Stimulated activated CD8-positive, alpha-beta memory T cell treated with anti-CD3 and anti-CD28 coated beads, Interleukin-4, amount 100 ng/mL, for 1 hour (primary cell): ENCODE results near the gene RAPGEF2.

Source experiments
- DNase-seq, 2 donors: peaks; one replicate each; pipeline ENCODE4 v3.0.0-alpha.2; 2020; ENCODE audit warnings: low read depth in 2 of 2, low spot score in 1 of 2

RAPGEF2 gene

GRCh38 chr4:159273841-159274240 is 171.0 kb downstream of the RAPGEF2 start:
- no peak for DNase-seq

- no peak for DNase-seq
These were observed 175.5 kb downstream of the RAPGEF2 start for GRCh38 chr4:159278399-159278798.

DNA sequence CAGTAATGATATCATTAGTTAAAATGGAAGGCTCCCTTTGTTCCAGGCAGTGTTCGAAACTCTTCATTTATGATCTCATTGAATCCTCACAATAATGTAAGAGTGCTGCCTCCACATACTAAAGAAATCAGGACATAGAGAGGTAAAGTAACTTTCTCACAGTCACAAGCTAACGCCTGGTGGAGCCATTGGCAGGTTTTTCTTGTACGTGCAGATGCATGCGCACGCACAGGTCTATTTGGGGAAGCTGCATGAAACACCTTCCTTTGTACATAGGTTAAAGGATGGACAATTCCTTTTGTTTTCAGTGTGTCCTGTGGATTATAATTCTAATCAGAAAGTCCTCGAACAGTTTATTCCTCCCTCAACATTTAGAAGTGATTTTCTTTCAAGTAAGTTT is 176.2 kb downstream of the RAPGEF2 start:
- no peak for DNase-seq

DNA sequence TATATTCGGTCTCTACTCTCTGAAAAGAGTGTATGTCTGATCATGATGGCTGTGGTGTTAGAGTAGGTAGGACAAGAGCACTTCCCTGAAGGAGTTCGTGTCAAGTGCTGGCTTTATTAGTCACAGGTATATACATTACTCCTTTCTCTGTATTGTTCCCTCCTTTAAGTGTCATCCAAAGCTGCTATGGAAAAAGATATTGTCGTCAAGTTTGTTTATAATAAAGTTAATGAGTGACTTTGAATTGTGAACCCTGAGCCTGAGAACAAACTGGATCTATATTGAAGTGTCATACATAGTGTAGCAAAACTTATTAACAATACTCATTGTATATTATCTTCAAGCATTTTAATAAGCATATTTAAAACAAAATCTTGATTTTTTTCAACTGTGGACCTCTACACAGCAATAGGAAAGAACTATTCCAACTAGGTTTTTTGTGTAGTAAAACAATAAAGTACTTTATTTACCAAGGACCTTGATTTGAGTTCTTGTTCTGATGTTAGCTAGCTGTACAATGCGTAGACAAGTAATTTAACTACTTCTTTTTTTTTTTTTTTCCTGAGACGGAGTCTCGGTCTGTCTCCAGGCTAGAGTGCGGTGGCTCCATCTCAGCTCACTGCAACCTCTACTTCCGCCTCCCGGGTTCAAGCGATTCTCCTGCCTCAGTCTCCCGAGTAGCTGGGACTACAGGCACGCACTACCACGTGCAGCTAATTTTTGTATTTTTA is 177.7 kb downstream of the RAPGEF2 start:
- DNase-seq: no peak

- no peak for DNase-seq
These were observed 178.9 kb downstream of the RAPGEF2 start for GRCh38 chr4:159281771-159282170.

- DNase-seq: no peak
These were observed 179.4 kb downstream of the RAPGEF2 start for GRCh38 chr4:159282329-159282728.

- DNase-seq: no peak
These were observed 180.1 kb downstream of the RAPGEF2 start for GRCh38 chr4:159282944-159283343.

- no peak for DNase-seq
These were observed 180.8 kb downstream of the RAPGEF2 start for GRCh38 chr4:159283696-159284095.

DNA sequence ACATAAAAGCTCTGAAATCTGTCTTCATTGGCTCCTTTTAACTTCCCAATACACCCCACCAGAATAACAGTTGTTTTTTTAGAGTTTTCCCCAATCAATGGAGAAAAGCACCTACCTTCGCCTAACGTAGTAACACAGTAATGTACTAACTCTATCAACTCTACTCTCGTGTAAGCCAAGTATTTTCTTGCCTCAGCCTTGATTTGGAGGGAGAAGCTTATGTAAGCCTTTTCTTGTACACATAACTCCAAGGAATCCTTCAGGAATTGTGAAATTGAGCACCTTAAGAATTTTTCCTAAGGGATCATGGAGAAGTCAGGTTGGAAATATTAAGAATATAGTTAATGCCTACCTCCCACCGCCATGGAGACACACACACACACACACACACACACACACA is 181.2 kb downstream of the RAPGEF2 start:
- no peak for DNase-seq

- DNase-seq: no peak
These were observed 181.9 kb downstream of the RAPGEF2 start for GRCh38 chr4:159284733-159285132.

- DNase-seq: no peak
These were observed 184.9 kb downstream of the RAPGEF2 start for GRCh38 chr4:159287767-159288166.

DNA sequence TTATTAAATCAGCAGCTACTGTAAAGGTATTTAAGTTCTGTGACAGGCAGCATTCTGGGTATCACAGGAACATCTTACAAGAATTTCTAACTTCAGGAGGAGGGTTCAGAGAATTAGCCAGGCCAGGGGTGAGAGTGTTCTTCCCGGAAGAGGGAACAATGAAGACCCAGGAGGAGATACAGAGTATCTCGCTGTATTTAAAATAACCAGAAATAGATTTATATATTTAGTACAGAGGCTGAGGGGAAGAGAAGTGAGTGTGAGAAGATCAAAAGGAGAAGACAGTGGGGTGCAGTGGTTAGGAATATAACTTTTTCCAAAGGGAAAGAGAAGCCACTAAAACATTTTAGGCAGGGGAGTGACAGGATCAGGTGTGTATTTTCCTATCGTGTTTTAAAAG is 186.8 kb downstream of the RAPGEF2 start:
- no peak for DNase-seq

DNA sequence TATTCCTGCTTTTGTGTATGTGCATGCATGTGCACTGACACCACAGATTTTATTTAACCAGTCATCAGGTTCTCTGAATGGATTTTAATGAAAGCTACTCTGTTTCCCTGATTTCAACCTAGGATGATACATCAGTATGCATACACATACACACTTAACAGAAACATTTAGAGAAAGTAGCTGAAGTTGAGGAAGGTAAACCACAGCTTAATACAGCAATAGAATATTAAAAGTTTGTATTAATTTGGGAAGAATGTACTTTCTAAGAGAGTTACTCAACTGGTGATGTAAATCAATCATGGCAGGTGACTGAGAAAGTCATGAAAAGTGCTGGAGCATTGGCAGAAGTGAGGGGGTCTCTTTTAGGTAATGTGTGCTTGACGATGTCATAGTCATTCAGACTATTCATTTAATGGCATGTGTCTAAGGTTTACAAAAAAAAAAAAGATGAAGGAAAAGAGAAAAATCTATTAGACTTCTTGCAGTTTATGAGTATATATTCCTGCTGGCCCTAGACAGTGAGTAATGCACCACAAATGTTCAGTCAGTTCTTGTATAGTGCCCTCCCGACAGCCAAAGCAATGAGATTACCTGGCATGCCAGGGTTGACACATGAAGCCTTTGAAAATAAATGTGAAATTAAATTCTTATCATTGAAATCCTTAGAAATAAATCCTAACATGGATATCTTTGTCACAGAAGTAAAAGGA is 187.6 kb downstream of the RAPGEF2 start:
- no peak for DNase-seq

DNA sequence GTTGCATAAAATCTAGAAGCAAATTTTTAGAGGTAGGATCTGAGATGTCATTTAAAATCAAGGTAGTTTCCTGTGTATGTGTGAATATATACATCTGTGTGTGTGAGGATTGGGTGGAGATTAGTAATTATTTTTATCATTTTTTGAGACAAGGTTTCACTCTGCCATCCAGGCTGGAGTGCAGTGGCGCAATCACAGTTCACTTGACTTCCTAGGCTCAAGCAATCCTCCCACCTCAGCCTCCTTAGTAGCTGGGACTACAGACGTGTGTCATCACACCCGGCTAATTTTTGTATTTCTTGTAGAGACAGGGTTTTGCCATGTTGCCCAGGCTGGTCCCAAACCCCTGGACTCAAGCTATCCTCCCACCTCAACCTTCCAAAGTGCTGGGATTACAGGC is 188.3 kb downstream of the RAPGEF2 start:
- no peak for DNase-seq

- DNase-seq: no peak
These were observed 189.4 kb downstream of the RAPGEF2 start for GRCh38 chr4:159292137-159292896.

DNA sequence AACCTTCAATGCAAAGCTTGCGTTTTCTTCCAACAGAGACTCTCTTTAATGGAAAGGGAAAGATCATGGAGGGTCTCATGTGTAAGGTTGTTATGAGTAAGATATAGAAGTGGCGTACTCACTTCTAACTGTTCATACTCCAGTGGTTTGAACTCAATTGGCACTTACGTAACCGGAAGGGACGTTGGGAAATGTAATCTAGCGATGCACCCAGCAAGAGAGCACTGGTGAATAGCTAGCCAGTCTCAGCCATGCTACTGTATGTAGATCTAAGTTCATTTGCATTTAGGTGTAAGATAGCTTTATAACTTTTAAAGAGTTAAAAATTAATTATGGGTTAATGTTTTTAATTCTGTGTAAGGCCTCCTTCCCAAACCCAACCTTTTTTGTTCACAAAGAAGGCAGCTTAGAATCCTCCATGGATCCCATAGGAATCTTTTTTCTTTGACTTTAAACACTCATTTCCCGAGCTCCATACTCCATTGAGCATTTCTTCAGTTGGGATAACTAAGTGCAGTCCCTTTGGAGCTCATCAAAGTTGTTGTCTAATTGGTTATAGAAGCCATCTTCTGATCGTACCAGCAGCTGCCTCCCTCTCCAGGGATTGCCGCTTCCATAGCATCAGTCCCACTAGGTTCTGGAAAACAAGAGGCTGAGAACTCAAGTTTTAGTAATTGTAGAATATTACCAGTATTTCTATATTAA is 191.1 kb downstream of the RAPGEF2 start:
- DNase-seq: no peak

DNA sequence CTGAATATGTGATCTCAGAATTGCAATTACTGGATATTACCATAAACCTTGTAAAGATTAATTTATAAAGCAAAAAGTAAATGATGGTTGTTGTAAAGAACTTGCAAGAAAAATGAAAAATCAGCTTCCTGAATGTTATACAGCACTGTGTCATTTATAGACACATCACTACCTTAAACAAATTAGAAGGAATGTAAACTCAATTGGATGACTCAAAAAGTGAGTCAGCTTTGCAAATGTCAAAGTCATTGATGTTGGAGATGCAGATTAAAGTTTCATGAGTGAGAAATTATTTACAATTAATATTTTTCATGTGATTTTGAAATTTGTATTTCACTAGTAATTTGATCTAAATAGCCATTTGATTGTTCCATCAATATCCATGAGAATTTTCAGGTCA is 193.2 kb downstream of the RAPGEF2 start:
- DNase-seq: no peak

DNA sequence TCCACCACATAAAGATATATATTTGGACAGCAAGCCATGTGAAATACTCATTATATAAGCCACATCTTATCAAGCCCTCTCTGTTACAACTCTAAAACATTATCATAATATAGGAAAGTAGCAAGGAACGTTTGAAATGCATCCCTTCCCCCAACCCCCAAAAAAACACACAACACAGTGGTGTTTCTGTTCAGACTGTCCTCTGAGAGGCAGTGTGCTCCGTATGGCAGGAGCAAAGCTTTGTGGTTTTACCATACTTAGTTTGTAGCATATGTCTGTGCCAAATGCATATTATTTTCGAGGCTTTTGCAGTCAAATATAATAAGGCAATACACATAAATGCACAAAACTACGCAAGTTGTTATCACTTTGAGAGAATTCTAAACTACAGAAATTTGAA is 194.2 kb downstream of the RAPGEF2 start:
- DNase-seq: no peak

GRCh38 chr4:159298502-159298901 is 195.6 kb downstream of the RAPGEF2 start:
- no peak for DNase-seq

GRCh38 chr4:159303435-159303834 is 200.6 kb downstream of the RAPGEF2 start:
- DNase-seq: no peak

DNA sequence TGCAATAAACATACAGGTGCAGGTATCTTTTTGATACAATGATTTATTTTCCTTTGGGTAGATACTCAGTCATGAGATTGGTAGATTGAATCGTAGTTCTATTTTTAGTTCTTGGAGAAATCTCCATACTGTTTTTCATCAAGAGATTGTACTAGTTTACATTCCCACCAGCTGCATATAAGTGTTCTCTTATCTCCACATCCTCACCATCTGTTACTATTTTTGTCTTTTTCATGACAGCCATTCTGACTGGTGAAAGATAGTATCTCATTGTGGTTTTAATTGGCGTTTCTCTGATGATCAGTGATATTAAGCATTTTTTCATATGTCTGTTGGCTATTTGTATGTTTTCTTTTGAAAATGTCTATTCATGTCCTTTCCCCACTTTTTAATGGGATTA is 202.2 kb downstream of the RAPGEF2 start:
- DNase-seq: no peak
